ENCODE data around the gene RRN3.
"Not testable (repeated sequence)": the region's sequence is repeated elsewhere in the genome, so short reads cannot be mapped to it uniquely, and the experiment has no call there.

DNA sequence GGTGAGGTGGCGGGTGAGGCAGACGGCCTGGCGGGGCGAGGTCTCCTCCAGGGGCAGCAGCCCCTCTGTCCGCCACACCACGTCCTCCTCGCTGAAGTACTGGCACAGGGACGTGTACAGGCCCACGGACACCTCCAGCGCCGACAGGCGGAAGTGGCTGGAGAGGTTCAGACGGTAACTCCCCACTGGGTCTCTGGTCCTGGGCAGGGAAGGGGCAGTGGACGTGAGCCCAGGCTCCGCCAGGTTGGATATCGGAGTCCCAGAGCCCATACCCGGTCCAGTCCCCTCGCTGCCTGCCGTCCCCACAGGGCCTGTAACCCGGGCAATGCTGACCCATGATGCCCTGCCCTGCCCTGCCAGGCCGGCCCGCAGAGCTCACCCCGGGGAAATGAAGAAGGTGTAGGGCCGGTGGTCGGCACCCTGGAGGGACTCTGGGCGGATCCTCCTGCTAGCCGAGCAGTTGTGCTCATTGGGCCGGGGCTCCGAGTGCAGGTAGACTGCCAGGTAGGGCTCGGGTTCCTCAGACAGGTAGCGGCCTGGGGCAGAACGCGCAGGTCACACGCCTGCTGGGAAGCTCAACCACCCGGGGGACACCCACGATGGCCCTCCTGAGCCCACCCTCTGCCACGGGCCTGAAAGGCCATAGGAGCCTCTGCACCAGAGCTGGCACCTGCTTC, 36.3 kb upstream of the RRN3 start:
- TF ChIP-seq, protein P1, sequence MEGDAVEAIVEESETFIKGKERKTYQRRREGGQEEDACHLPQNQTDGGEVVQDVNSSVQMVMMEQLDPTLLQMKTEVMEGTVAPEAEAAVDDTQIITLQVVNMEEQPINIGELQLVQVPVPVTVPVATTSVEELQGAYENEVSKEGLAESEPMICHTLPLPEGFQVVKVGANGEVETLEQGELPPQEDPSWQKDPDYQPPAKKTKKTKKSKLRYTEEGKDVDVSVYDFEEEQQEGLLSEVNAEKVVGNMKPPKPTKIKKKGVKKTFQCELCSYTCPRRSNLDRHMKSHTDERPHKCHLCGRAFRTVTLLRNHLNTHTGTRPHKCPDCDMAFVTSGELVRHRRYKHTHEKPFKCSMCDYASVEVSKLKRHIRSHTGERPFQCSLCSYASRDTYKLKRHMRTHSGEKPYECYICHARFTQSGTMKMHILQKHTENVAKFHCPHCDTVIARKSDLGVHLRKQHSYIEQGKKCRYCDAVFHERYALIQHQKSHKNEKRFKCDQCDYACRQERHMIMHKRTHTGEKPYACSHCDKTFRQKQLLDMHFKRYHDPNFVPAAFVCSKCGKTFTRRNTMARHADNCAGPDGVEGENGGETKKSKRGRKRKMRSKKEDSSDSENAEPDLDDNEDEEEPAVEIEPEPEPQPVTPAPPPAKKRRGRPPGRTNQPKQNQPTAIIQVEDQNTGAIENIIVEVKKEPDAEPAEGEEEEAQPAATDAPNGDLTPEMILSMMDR (IDR thresholded peaks at IDR 0.05): not testable (repeated sequence)
- not testable (repeated sequence) for TF ChIP-seq POLR2AphosphoS5 (IDR thresholded peaks at IDR 0.05)
